Measurements from ENCODE around the gene LCA5L. TPM values are rescaled to one million over a fixed set of nuclear protein-coding genes. Genes with fewer than 3 reads are reported as not detected.
A peak's percentile ranks its signal among the peaks of the same experiment; 100 is the strongest.

LCA5L gene
- total and polyA plus RNA-seq, 2 of the 13 experiments (the other 11 are each of a cell fraction or from before 2014, with no cell fraction given), result 0.13 to 0.55 TPM

DNA sequence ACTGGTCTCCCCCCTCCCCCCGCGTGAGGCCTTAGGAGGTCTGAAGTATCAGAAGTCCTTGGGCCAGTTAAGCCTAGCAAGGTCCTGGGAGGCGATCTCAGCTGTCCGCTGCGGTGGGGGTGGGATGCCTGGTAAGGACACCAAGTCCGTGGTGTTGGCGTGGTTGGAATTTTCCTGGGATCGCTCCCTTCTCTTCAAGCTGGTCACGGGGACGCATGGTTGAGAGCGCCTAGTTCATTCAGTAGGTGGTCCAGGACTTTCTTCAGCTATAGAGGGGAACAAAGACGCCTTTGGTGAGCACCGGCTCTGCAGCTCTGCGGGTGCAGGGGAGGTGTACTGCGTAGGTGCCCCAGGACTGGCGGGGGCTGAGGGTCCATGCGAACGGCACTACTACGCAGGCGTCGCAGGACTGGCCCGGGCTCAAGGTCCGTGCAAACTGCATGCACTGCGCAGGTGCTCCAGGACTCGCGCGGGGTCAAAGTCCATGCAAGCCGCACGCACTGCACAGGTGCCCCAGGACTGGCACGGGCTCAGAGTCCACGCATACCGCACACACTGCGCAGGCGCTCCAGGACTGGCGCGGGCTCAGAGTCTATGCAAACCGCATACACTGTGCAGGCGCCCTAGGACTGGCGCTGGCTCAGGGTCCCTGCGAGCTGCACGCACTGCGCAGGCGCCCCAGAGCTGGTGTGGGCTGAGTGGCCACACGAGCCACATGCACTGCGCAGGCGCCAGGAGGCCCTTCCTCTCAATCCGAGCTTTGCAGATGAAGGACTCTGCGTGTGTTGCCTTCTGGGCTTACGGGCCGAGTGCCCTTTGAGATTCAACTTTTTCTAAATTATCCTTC is 60.1 kb downstream of the LCA5L start (continued):
- TF ChIP-seq, protein P1, sequence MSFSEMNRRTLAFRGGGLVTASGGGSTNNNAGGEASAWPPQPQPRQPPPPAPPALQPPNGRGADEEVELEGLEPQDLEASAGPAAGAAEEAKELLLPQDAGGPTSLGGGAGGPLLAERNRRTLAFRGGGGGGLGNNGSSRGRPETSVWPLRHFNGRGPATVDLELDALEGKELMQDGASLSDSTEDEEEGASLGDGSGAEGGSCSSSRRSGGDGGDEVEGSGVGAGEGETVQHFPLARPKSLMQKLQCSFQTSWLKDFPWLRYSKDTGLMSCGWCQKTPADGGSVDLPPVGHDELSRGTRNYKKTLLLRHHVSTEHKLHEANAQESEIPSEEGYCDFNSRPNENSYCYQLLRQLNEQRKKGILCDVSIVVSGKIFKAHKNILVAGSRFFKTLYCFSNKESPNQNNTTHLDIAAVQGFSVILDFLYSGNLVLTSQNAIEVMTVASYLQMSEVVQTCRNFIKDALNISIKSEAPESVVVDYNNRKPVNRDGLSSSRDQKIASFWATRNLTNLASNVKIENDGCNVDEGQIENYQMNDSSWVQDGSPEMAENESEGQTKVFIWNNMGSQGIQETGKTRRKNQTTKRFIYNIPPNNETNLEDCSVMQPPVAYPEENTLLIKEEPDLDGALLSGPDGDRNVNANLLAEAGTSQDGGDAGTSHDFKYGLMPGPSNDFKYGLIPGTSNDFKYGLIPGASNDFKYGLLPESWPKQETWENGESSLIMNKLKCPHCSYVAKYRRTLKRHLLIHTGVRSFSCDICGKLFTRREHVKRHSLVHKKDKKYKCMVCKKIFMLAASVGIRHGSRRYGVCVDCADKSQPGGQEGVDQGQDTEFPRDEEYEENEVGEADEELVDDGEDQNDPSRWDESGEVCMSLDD (CRISPR knock-in tag; IDR thresholded peaks at IDR 0.05; ENCODE audit: borderline replicate concordance), result no peak
- no peak for TF ChIP-seq EEA1 (CRISPR knock-in tag; IDR thresholded peaks at IDR 0.05; ENCODE audit: borderline replicate concordance)
- TF ChIP-seq ZFP36 (IDR thresholded peaks at IDR 0.05; ENCODE audit: borderline replicate concordance, low read depth, low read length, partially characterized antibody), result no peak
- no peak; the same call in 1 of the 2 replicates for TF ChIP-seq ZNF460 (CRISPR knock-in tag; IDR thresholded peaks at IDR 0.05; ENCODE audit: borderline replicate concordance)
- peak; percentile 49; the same call in 1 of the 2 replicates for TF ChIP-seq ZNF431 (CRISPR knock-in tag; IDR thresholded peaks at IDR 0.05; ENCODE audit: borderline replicate concordance, low read depth)
- no peak for TF ChIP-seq HNRNPH1 (optimal IDR thresholded peaks at IDR 0.05; ENCODE audit: low read depth, low read length)
- TF ChIP-seq RFX1 (IDR thresholded peaks at IDR 0.05), result no peak
- TF ChIP-seq, protein P2, sequence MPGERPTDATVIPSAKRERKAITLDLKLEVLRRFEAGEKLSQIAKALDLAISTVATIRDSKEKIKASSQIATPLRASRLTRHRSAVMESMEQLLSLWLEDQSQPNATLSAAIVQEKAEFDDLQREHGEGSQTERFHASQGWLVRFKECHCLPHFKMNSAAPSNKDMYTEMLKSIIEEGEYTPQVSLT (CRISPR knock-in tag; IDR thresholded peaks at IDR 0.05; ENCODE audit: borderline replicate concordance, low read depth), result no peak
- no peak for TF ChIP-seq TCF7 (IDR thresholded peaks at IDR 0.05; ENCODE audit: low read depth)
- TF ChIP-seq, protein P3, sequence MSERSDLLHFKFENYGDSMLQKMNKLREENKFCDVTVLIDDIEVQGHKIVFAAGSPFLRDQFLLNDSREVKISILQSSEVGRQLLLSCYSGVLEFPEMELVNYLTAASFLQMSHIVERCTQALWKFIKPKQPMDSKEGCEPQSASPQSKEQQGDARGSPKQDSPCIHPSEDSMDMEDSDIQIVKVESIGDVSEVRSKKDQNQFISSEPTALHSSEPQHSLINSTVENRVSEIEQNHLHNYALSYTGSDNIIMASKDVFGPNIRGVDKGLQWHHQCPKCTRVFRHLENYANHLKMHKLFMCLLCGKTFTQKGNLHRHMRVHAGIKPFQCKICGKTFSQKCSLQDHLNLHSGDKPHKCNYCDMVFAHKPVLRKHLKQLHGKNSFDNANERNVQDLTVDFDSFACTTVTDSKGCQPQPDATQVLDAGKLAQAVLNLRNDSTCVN (CRISPR knock-in tag; IDR thresholded peaks at IDR 0.05; ENCODE audit: borderline replicate concordance), result no peak
- TF ChIP-seq, protein P4, sequence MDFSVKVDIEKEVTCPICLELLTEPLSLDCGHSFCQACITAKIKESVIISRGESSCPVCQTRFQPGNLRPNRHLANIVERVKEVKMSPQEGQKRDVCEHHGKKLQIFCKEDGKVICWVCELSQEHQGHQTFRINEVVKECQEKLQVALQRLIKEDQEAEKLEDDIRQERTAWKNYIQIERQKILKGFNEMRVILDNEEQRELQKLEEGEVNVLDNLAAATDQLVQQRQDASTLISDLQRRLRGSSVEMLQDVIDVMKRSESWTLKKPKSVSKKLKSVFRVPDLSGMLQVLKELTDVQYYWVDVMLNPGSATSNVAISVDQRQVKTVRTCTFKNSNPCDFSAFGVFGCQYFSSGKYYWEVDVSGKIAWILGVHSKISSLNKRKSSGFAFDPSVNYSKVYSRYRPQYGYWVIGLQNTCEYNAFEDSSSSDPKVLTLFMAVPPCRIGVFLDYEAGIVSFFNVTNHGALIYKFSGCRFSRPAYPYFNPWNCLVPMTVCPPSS (IDR thresholded peaks at IDR 0.05), result no peak
- TF ChIP-seq ZNF598 (CRISPR knock-in tag; IDR thresholded peaks at IDR 0.05; ENCODE audit: borderline replicate concordance), result no peak
- no peak for TF ChIP-seq NONO (IDR thresholded peaks at IDR 0.05)
- TF ChIP-seq NONO (CRISPR knock-in tag; conservative IDR thresholded peaks at IDR 0.05), result peak; percentile 93
- TF ChIP-seq MATR3 (CRISPR knock-in tag; IDR thresholded peaks at IDR 0.05), result no peak
- no peak; the same call in 1 of the 2 replicates for TF ChIP-seq ZNF780A (CRISPR knock-in tag; IDR thresholded peaks at IDR 0.05)
- TF ChIP-seq MTA1 (CRISPR knock-in tag; IDR thresholded peaks at IDR 0.05; ENCODE audit: borderline replicate concordance), result peak; percentile 84; the same call in 1 of the 2 replicates
- TF ChIP-seq NRL (CRISPR knock-in tag; IDR thresholded peaks at IDR 0.05; ENCODE audit: borderline replicate concordance), result 0 out of 2 replicates have a peak, but pooled peaks have one; percentile 18
- no peak for TF ChIP-seq SNAI1 (CRISPR knock-in tag; IDR thresholded peaks at IDR 0.05; ENCODE audit: borderline replicate concordance)
- TF ChIP-seq KDM2A (CRISPR knock-in tag; IDR thresholded peaks at IDR 0.05; ENCODE audit: borderline replicate concordance, low read depth), result peak; percentile 83; the same call in 1 of the 2 replicates
- TF ChIP-seq, protein P5, sequence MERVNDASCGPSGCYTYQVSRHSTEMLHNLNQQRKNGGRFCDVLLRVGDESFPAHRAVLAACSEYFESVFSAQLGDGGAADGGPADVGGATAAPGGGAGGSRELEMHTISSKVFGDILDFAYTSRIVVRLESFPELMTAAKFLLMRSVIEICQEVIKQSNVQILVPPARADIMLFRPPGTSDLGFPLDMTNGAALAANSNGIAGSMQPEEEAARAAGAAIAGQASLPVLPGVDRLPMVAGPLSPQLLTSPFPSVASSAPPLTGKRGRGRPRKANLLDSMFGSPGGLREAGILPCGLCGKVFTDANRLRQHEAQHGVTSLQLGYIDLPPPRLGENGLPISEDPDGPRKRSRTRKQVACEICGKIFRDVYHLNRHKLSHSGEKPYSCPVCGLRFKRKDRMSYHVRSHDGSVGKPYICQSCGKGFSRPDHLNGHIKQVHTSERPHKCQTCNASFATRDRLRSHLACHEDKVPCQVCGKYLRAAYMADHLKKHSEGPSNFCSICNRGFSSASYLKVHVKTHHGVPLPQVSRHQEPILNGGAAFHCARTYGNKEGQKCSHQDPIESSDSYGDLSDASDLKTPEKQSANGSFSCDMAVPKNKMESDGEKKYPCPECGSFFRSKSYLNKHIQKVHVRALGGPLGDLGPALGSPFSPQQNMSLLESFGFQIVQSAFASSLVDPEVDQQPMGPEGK (CRISPR knock-in tag; IDR thresholded peaks at IDR 0.05), result peak; percentile 62
